ENCODE measurements around the gene KCTD5. TPM values are rescaled to one million over a fixed set of nuclear protein-coding genes. Genes with fewer than 3 reads are reported as not detected.

The KCTD5 gene
- total and polyA plus RNA-seq, 9 of the 15 experiments (the other 6 are each of a cell fraction or from before 2014, with no cell fraction given), result 0.73 to 58.3 (median 32.3) TPM

GRCh38 chr16:2749936-2750335 lies 67.6 kb downstream of the KCTD5 start:
- ATAC-seq (no peak), DNase-seq (ENCODE audit: extremely low read depth in 1 of 4, low spot score in 3 of 4) (no peak), FAIRE-seq (no peak)
- Histone ChIP-seq H3K4me1 (replicated peaks in 1 of 2; ENCODE audit: control insufficient read depth in 2 of 2, insufficient read depth in 2 of 2, low read length in 2 of 2) (peaks cover 15 to 27% of the 10 kb centered on the region in 2 experiments), H2AFZ (ENCODE audit: low read depth, low read length) (no peak overlapping the region), H3K4me3 (no peak overlapping the region), H3K27ac (ENCODE audit: extremely low read depth, low read depth, low read length) (no peak overlapping the region), H3K4me2 (ENCODE audit: insufficient read depth, low read length) (no peak overlapping the region), H3K79me2 (ENCODE audit: control insufficient read depth, insufficient read depth, low read length) (peaks cover 39% of the 10 kb centered on the region), H3K9me1 (ENCODE audit: control insufficient read depth, insufficient read depth, low read length) (no peaks in the 10 kb centered on the region), H3K36me3 (ENCODE audit: control insufficient read depth, insufficient read depth, low read length) (peaks cover 27% of the 10 kb centered on the region; the same call in 2 of the 3 replicates), H3K9me3 (replicated peaks; ENCODE audit: control insufficient read depth, insufficient read depth, low read depth, low read length) (no peaks in the 10 kb centered on the region), H3K9ac (ENCODE audit: insufficient read depth in 1 of 2, low read depth in 2 of 2, low read length in 2 of 2) (peak overlapping the region in 1 of 2 experiments; percentile 73; a peak in 1 of 4 replicates), H4K20me1 (replicated peaks; ENCODE audit: control insufficient read depth, insufficient read depth, low read length) (peaks cover 12% of the 10 kb centered on the region; the same call in 1 of the 2 replicates), H3K27me3 (ENCODE audit: control insufficient read depth in 2 of 2, insufficient read depth in 2 of 2, low read length in 2 of 2) (no peaks in the 10 kb centered on the region)
- no peak for TF ChIP-seq ADNP (tag; IDR thresholded peaks at IDR 0.05)
- TF ChIP-seq GATAD2B (IDR thresholded peaks at IDR 0.05; ENCODE audit: borderline replicate concordance), result no peak
- TF ChIP-seq ZNF408 (CRISPR knock-in tag; IDR thresholded peaks at IDR 0.05; ENCODE audit: low read depth), result no peak
- no peak for TF ChIP-seq HMGN3 (IDR thresholded peaks at IDR 0.05; ENCODE audit: borderline replicate concordance, extremely low read depth, insufficient read length, low read depth, low read length)
- no peak for TF ChIP-seq XRCC3 (IDR thresholded peaks at IDR 0.05)
- TF ChIP-seq EP400 (IDR thresholded peaks at IDR 0.05), result no peak
- TF ChIP-seq MTA1 (IDR thresholded peaks at IDR 0.05; ENCODE audit: borderline replicate concordance), result no peak
- TF ChIP-seq CHCHD3 (CRISPR knock-in tag; IDR thresholded peaks at IDR 0.05), result no peak
- no peak for TF ChIP-seq ARID2 (IDR thresholded peaks at IDR 0.05)
- TF ChIP-seq MEIS2 (IDR thresholded peaks at IDR 0.05; ENCODE audit: partially characterized antibody), result no peak
- TF ChIP-seq HCFC1 (IDR thresholded peaks at IDR 0.05; ENCODE audit: low read depth, low read length), result no peak
- no peak for TF ChIP-seq CHD1 (IDR thresholded peaks at IDR 0.05; ENCODE audit: low read length)
- TF ChIP-seq FOXJ2 (tag; IDR thresholded peaks at IDR 0.05), result no peak
- no peak for TF ChIP-seq FOXP1 (CRISPR knock-in tag; IDR thresholded peaks at IDR 0.05)
- TF ChIP-seq ZBTB12 (CRISPR knock-in tag; IDR thresholded peaks at IDR 0.05), result no peak
- TF ChIP-seq RBM14 (IDR thresholded peaks at IDR 0.05; ENCODE audit: borderline replicate concordance, insufficient read depth, low read depth, low read length), result no peak
- TF ChIP-seq BHLHE40 (IDR thresholded peaks at IDR 0.05; ENCODE audit: low read length), result no peak
- no peak for TF ChIP-seq ZNF512 (tag; IDR thresholded peaks at IDR 0.05)
- WGBS (ENCODE audit: insufficient coverage, low coverage, missing lambda C conversion rate), result 87% methylated on average over 6 of the region's 6 CpGs
- intact Hi-C loops (cut with micrococcal nuclease) (no loop called here), in situ Hi-C loops (cut with MboI) (no loop called here)
- BruUV-seq (replicated peaks), result no TSS peak
- ChIA-PET POLR2A (interaction anchor here (0.9 to 5.6 kb wide), 3 partner anchors 10 to 22 kb away, joined by 3 to 51 read pairs (median 4); no protein-coding TSS in a partner anchor), CTCF (ENCODE audit: low intra/inter-chr PET ratio) (no interaction called here)
